DOHH2 (cell line): ENCODE data around the gene GGT6.

Source experiments
- CTCF ChIP-seq: fragments of 200-600 bp; sonication (generic); IDR thresholded peaks from one replicate; pipeline ENCODE4 v1.5.1; 2014; ENCODE audit warnings: antibody characterized with exemption, mild to moderate bottlenecking, low read depth, low read length; ENCODE audit not compliant: poor library complexity, severe bottlenecking
- EZH2phosphoT487 ChIP-seq: fragments of 200-600 bp; sonication (generic); IDR thresholded peaks from 2 replicates; pipeline ENCODE4 v1.6.1; 2017; ENCODE audit warnings: borderline replicate concordance, mild to moderate bottlenecking, antibody characterized with exemption, low read length, moderate library complexity, mixed read lengths

GRCh38 chr17:4508207-4508606, 52.2 kb downstream of the GGT6 start:
- TF ChIP-seq CTCF: no peak
- TF ChIP-seq EZH2phosphoT487: no peak
